Neural crest cell (in vitro differentiated cells): Measurements from ENCODE around the gene SLC30A7. TPM values are rescaled to one million over a fixed set of nuclear protein-coding genes. Genes with fewer than 3 reads are reported as not detected.

Source experiments
- DNase-seq: peaks from one replicate; pipeline ENCODE4 v3.0.0; 2021; ENCODE audit warnings: low read depth, mixed read lengths, low spot score
- H3K27ac Mint-ChIP-seq: one replicate; pipeline ENCODE4 v1.8.0; 2021; ENCODE audit warnings: mild to moderate bottlenecking, mixed read lengths; ENCODE audit not compliant: unreplicated experiment
- H3K27me3 Mint-ChIP-seq: 2 replicates; pipeline ENCODE4 v1.8.0; 2021; ENCODE audit warnings: low read depth, mild to moderate bottlenecking, mixed read lengths
- H3K36me3 Mint-ChIP-seq: 2 replicates; pipeline ENCODE4 v1.8.0; 2021; ENCODE audit warnings: low read depth, mild to moderate bottlenecking, mixed read lengths
- H3K4me1 Mint-ChIP-seq: 2 replicates; pipeline ENCODE4 v1.8.0; 2021; ENCODE audit warnings: mixed read lengths
- H3K4me3 Mint-ChIP-seq: one replicate; pipeline ENCODE4 v1.8.0; 2021; ENCODE audit warnings: mild to moderate bottlenecking, mixed read lengths
- H3K9me3 Mint-ChIP-seq: 2 replicates; pipeline ENCODE4 v1.8.0; 2021; ENCODE audit warnings: mixed read lengths
- CTCF ChIP-seq: fragments of 200-600 bp; sonication (generic); conservative IDR thresholded peaks from 2 replicates; pipeline ENCODE4 v1.5.0; 2021; ENCODE audit warnings: antibody characterized with exemption, mild to moderate bottlenecking
- total RNA-seq: library from RNA; stranded (reverse); gene quantifications from 2 replicates; pipeline ENCODE4 v1.2.1, GENCODE V29; 2021

The SLC30A7 gene
- total RNA-seq, 1 donor from 2014 or later = 22.9 TPM

- Mint-ChIP-seq H3K4me1 (peaks cover 21% of the 10 kb centered on the region), H3K9me3 (no peaks in the 10 kb centered on the region), H3K27ac (no peak overlapping the region), H3K27me3 (no peaks in the 10 kb centered on the region), H3K36me3 (peaks cover 6% of the 10 kb centered on the region), H3K4me3 (no peak overlapping the region)
- DNase-seq = no peak
- no peak for TF ChIP-seq CTCF
These were observed 135.0 kb downstream of the SLC30A7 start for GRCh38 chr1:101030881-101031280.

Other genes starting within 250 kb of the SLC30A7 start
- 8.6 and 8.7 TPM in 2 replicates for gene VCAM1, start 176.3 kb upstream of the SLC30A7 start, total RNA-seq
- 49.0 and 52.3 TPM in 2 replicates for gene EXTL2, start 1.2 kb upstream of the SLC30A7 start, total RNA-seq
- gene DPH5, start 129.7 kb downstream of the SLC30A7 start, total RNA-seq = 69.4 and 72.1 TPM in 2 replicates